GM18517 (cell line): ENCODE data around the gene PPP1CC.
"Not testable (repeated sequence)": the region's sequence is repeated elsewhere in the genome, so short reads cannot be mapped to it uniquely, and the experiment has no call there.

Experiments
- ATAC-seq: cut with Tn5 transposase; IDR thresholded peaks from one replicate; pipeline ENCODE4 v1.9.1; 2021; ENCODE audit warnings: mild to moderate bottlenecking, moderate library complexity; ENCODE audit not compliant: unreplicated experiment

PPP1CC gene

GRCh38 chr12:110756611-110757010 is 13.9 kb upstream of the PPP1CC start:
- ATAC-seq: no peak

DNA sequence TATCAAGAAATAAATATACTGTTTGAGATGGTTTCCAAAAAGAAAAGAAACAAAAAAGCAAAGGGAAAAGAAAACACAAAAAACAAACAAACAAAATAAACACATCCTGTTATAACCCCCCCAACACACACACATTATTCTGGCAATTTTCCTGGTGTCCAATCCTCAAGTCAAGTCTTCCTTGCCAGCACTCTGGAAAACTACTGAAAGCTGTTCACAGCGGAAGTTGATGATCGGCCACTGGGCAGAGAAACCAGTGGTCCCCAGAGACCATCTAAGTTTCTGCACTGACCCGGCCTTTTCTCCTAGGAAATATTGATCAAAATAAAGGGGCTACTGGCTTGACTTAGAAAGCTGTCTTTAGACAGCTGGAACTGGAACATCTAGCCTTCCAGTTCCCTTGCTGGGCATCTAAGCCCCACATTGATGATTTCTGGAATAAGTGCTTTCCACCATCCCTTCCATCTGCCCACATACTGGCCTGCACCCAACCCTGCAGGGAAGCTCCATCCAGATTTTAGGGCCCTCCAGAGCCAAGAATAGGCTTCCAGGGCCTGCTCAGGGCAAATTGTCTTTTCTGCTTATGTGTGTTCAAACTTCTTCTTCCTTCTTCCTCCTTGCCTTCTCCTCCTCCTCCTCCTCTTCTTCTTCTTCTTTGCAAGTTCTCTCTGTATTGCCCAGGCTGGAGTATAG is 11.6 kb upstream of the PPP1CC start:
- ATAC-seq: no peak

DNA sequence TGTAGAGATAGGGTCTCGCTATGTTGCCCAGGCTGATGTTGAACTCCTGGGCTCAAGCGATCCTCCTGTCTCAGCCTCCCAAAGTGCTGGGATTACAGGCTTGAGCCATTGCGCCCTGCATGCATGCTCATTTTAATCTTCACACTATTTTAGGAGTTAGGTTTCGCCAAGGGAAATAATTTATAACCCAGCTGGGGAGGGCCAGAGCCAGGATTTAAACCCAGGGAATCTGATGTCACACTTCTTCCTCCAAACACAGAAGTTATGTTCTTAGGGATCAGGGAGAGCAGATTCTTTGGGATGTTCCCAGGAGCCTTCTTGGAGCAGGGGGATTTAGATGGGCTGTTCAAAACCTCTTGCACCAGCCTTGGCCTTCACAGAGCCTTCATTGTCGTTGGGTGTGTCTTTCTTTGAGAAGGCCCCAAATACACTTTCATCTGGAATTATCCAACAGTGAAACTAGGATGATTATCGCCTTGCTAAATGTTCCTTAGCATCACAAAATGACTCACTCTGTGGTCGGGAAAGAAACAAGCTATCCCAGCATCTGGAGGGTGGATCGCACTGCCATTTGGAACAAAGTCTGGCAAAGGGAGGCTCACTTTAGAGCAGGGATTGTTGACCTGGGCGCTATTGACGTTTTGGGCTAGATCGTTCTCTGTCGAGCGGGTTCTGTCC is 8.2 kb upstream of the PPP1CC start:
- no peak for ATAC-seq

- no peak for ATAC-seq
Measured at GRCh38 chr12:110746550-110746949, 3.9 kb upstream of the PPP1CC start.

DNA sequence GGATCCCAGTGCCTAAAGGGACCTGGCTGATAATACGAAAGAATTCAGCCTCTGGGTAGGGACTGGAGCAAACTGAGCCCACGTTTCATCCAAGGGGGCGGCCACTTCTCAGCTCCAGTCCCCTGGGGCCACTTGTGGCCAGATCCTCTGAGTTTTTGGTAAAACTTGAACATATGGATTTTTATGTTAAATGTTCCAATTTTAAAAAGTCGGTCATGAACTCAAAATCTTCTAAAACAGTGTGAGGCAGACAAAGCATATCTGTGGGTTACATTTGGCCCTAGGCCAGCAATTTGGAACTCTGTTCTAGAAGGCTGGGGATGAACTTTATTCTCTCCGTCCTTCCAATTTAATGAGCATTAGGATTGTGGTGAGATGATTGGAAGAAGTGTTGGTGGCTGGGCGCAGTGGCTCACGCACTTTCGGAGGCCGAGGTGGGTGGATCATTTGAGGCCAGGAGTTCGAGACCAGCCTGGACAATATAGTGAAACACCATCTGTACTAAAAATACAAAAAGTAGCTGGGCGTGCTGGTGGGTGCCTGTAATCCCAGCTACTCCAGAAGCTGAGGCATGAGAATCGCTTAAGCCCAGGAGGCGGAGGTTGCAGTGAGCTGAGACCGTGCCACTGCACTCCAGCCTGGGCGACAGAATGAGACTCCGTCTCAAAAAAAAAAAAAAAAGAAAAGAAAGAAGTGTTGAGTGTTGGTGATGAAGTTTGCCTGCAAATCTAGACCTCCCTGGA is 3.0 kb upstream of the PPP1CC start:
- ATAC-seq: no peak

DNA sequence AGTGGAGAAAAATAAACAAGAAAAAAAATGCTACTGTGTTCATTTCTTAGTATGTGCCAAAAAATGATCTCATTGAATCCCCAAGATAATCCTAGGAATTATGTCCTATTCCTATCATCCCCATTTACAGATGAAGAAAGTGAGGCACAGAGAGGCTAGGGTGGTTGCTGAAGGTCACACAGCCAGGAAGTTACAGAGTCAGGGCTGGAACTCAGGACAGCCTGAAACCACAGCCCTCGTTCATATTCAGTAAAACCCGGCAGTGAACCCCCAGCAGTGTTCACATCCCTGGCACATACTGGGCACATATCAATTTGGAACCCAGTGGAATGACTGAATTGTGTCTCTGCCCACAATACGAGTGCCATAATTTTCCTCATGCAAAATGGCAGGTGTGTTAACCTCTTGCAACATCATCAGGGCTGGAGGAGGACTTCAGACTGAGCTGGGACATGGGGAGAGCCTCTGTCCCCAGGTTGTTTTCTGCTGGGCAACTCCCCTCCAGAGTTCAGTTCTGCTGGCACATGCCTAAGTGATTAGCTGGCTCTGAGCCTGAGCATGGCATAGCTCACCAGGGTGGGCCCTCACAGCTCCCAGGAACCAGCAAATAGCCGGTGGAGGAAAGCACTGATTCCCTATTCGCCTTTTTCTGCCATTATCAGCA is 2.0 kb upstream of the PPP1CC start:
- no peak for ATAC-seq

DNA sequence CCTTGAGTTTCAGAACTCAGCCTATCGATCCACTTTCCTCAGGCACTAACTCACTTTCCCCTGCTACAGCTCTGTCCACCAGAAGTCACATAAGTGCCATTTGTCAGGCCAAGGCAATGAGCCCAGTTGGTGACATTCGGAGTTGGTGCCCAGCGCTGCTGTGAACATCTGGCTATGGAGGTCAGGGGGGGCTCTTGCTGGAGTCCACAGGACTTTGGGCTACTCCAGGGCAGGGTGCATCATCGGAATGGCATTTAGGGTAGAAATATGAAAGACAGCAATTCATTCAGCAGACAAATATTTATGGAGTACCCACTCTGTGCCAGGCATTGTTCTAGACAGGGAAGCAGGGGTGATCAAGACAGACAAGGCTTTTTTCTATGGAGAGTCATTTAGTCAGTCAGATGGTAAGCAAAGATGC is 1.5 kb upstream of the PPP1CC start:
- ATAC-seq: no peak

DNA sequence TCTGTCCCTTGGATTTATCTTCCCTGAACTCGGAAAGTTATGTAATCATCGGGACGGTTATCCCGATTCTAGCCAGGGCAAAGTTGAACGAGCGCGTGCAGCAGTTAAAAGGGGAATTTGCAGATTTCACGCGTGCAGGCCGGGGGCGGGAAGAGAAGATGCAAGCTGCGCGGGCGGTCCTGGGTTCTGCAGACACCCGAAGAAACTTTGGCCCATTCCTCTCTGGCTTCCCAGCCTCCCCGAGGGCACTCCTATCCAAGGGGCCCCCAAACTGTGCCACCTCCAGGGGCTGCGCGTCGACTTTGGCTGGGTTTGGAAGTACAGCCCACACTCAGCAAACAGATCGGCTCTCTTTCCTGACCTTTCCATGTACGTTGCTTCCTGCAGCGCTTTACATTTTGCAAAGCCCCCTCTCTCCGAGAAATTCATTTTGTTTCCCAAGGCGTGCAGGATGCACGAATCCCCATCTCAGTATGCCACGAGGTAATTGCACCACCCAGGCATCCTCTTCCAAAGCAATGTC is 941 bp upstream of the PPP1CC start:
- ATAC-seq: no peak

DNA sequence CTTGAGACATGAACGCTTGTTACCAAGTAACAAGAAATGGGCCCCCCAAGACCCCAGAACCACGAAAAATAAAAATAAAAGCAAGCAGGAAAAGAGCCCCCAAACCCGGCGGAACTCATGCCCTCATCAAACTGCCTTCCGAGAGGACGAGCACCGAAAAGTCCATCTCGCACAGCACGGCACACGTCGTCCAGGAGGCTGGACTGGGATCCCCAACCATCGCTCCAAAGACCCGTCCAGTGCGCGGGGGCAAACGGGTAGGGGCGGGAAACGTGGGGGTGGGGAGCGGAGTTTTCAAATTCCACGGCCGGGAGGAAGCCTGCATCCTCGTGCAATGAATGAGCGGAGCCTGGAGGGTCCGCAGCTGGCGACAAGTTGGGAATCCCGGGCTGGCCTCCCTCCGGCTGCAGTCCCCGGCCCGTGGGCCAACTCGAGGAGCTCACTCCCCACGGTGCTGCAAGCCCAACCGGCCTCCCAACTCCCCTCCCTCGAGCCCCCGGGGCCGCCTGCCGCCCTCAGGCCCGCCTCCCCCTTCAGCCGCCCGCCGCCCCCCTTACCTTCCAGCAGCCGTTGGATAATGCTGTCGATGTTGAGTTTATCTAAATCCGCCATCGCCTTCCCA is 484 bp downstream of the PPP1CC start:
- ATAC-seq: no peak

DNA sequence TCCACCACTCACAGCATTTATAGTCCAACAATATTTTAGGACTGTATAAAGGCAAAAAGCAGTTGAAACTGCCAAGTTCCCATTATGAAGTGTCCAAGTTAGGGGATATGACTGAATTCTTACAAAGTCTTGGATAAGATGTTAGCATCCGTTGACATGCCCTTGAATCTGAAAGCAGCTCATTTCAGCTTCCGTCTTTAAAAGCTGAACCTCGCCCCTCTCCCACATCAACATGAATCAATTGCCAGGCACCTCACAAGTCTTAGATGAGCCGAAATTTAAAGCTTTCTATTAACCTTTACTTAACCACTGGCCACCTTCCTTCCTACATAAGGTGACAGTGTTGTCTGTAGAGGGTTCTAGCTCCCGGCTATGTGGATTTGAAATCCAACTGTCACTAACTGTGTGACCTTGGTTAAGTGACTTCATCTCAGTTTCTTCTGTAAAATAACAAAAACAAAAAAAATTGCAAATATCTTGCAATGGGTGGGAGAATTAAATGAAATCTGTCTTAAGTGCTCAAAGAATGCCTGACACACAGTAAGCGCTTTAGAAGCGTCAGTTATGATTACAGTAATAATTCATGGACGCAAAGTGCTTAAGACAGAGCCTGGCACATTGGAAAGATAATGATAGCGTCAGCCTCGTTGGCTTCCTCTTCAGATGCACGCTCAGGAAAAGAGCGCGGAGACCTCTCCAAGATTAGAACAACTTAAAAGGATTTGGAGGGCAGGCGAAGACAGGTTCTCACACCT is 1.2 kb downstream of the PPP1CC start:
- no peak for ATAC-seq

DNA sequence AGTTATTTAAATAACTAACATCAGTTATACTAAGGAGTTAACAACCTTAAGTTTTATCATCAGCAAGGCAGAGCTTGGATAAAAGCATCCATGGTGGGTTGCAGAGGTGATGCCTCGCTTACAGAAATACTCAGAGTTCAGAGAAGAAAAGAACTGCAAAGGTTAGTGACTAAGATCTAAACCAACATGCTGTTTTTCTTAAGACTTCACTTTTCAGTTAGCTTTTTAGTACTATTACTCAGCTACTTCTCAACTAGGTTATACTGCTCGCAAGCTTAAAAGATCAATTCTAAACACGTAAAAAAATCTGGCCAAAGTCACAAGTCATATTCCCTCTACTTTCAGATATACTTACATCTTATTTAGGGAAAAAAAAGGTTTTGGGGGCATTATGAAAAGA is 2.8 kb downstream of the PPP1CC start:
- ATAC-seq: no peak

- no peak for ATAC-seq
Measured at GRCh38 chr12:110739488-110739887, 3.2 kb downstream of the PPP1CC start.

GRCh38 chr12:110737532-110737931 is 5.2 kb downstream of the PPP1CC start:
- no peak for ATAC-seq

- ATAC-seq: not testable (repeated sequence)
Measured at GRCh38 chr12:110737016-110737415, 5.7 kb downstream of the PPP1CC start.

DNA sequence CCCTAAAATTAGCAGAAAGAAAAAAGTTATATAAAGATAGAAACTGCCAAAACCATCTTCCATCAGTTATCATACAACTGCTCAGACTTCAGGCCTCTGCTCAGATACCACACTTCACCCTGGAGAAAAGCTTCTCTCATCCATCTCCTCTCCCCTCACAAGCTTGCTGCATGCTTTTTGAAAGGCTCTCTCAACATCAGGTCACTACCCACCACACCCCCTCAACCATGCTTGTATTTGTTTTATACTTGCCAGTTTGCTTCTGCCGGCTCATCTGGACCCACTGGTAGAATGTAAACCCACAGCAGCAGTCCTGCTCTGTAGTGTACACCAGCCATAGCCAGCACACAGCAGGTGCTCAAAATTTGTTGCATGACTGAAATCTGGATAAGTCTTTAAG is 8.8 kb downstream of the PPP1CC start:
- ATAC-seq: no peak

GRCh38 chr12:110733089-110733715 is 9.5 kb downstream of the PPP1CC start:
- no peak for ATAC-seq

DNA sequence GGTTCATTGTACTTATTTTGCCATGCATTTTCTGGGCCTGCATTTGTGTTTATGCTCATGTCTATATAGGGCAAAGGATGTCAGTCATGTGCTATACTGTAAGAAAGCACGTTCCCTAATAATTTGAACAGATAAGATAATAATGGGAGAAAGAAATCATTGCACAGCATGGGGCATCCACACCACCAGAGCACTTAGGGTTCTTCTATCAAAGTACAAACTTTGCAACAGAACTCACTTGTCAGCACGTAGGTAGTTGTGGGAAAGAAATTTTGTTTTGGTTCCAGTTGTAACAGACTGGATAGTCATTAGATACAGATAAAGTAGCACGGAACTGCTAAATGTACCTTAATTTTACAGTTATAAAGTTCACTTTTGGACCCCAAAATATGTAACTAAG is 10.1 kb downstream of the PPP1CC start:
- no peak for ATAC-seq

DNA sequence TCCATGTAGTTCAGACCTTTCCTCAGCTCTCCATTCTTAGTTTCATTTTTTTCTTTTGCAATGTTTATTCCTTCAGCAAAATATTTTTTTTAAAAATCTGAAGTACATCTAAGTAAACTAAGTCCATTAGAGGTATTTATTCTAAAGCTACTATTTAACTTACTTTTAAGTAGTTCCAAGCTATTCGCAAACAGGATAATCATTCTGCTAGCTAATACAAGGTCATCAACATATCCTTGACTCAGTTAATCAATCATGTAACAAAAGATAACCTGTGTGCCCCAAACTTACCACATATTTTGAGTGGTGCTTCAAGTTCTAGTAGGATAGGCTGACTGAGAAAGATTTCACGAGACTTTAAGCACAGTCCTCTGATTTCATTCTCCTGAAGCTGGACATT is 11.2 kb downstream of the PPP1CC start:
- ATAC-seq: no peak

- ATAC-seq: no peak
Measured at GRCh38 chr12:110728628-110729027, 14.1 kb downstream of the PPP1CC start.
